Peyer's patch (tissue), 4 donors: ENCODE measurements around the gene PRKCA.

Experiments
- CTCF ChIP-seq, 6 experiments: fragments of 450-650 bp in 4 of 6; fragments of 200-600 bp in 2 of 6; sonication (generic) in 1 of 6; IDR thresholded peaks; one replicate each; pipeline ENCODE4 v1.5.1; 2017 to 2019; ENCODE audit warnings: antibody characterized with exemption in 6 of 6, mild to moderate bottlenecking in 3 of 6, moderate library complexity in 1 of 6
- POLR2A ChIP-seq, 2 donors: fragments of 450-650 bp; IDR thresholded peaks; one replicate each; pipeline ENCODE4 v1.5.1; 2017; ENCODE audit warnings: antibody characterized with exemption in 2 of 2, mild to moderate bottlenecking in 2 of 2, moderate library complexity in 2 of 2

GRCh38 chr17:66542129-66542966, 239.9 kb downstream of the PRKCA start:
- TF ChIP-seq CTCF (IDR thresholded peaks at IDR 0.05) (no peak), POLR2A (IDR thresholded peaks at IDR 0.05) (no peak)
